Measurements from ENCODE around the gene SHB. TPM values are rescaled to one million over a fixed set of nuclear protein-coding genes. Genes with fewer than 3 reads are reported as not detected.

SHB gene
- total RNA-seq, 1 experiment from 2014 or later = 20.7 TPM

DNA sequence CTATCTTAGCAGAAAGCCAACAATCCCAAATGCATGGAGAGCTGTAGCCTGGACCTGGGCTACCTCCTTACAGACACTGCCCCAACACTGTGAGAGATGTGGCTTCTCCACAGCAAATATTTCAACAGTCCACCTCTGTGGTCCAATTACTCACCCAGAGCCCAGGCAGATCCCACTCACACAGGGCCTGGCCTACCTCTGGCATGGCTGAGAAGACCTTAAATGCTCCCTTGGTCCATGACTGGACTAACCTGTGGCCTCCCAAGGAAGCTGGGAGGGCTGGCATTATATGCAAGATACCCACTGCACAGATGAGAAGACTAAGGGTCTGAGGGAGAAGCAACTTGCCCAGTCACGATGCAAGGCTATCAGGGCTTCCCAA, 142.3 kb downstream of the SHB start:
- DNase-seq (ENCODE audit: low spot score) = no peak
- no peak overlapping the region for H3K27ac ChIP-seq (ENCODE audit: low read depth, low read length, poor library complexity, severe bottlenecking)
- peaks cover 19% of the 10 kb centered on the region for H3K4me1 ChIP-seq (ENCODE audit: insufficient read depth, low read length, poor library complexity, severe bottlenecking)
- ChIA-PET CTCF (no interaction called here), POLR2A (ENCODE audit: low non-redundant PET) (interaction anchor here (0.6 kb wide), 1 partner anchor 137 kb away, joined by 3 read pairs; no protein-coding TSS in a partner anchor)
- H3K9me3 ChIP-seq (ENCODE audit: low read depth, low read length, poor library complexity, severe bottlenecking) = peaks cover 6% of the 10 kb centered on the region
- TF ChIP-seq EZH2 (IDR thresholded peaks at IDR 0.05; ENCODE audit: borderline replicate concordance, low read depth, low read length, poor library complexity, severe bottlenecking) (no peak), CTCF (conservative IDR thresholded peaks at IDR 0.05; ENCODE audit: low read depth, low read length) (no peak)
- no TSS peak for BruUV-seq (replicated peaks)
- H3K27me3 ChIP-seq (replicated peaks; ENCODE audit: insufficient read depth, low read depth, low read length, poor library complexity) = no peaks in the 10 kb centered on the region
- H3K4me3 ChIP-seq (ENCODE audit: low read depth, low read length, poor library complexity, severe bottlenecking) = no peak overlapping the region
- no peaks in the 10 kb centered on the region for H3K36me3 ChIP-seq (ENCODE audit: insufficient read depth, low read length, poor library complexity, severe bottlenecking)
- intact Hi-C loops (cut with micrococcal nuclease; ENCODE audit: unreplicated experiment) = no loop called here

- ChIA-PET CTCF (no interaction called here), POLR2A (ENCODE audit: low non-redundant PET) (no interaction called here)
- Histone ChIP-seq H3K27me3 (replicated peaks; ENCODE audit: insufficient read depth, low read depth, low read length, poor library complexity) (no peaks in the 10 kb centered on the region), H3K9me3 (ENCODE audit: low read depth, low read length, poor library complexity, severe bottlenecking) (peaks cover 6% of the 10 kb centered on the region), H3K27ac (ENCODE audit: low read depth, low read length, poor library complexity, severe bottlenecking) (no peak overlapping the region), H3K4me1 (ENCODE audit: insufficient read depth, low read length, poor library complexity, severe bottlenecking) (peaks cover 19% of the 10 kb centered on the region), H3K36me3 (ENCODE audit: insufficient read depth, low read length, poor library complexity, severe bottlenecking) (no peaks in the 10 kb centered on the region), H3K4me3 (ENCODE audit: low read depth, low read length, poor library complexity, severe bottlenecking) (no peak overlapping the region)
- no TSS peak for BruUV-seq (replicated peaks)
- no peak for DNase-seq (ENCODE audit: low spot score)
- TF ChIP-seq EZH2 (IDR thresholded peaks at IDR 0.05; ENCODE audit: borderline replicate concordance, low read depth, low read length, poor library complexity, severe bottlenecking) (no peak), CTCF (conservative IDR thresholded peaks at IDR 0.05; ENCODE audit: low read depth, low read length) (no peak)
- intact Hi-C loops (cut with micrococcal nuclease; ENCODE audit: unreplicated experiment) = no loop called here
Observed at GRCh38 chr9:37925786-37926736, 143.0 kb downstream of the SHB start.

DNA sequence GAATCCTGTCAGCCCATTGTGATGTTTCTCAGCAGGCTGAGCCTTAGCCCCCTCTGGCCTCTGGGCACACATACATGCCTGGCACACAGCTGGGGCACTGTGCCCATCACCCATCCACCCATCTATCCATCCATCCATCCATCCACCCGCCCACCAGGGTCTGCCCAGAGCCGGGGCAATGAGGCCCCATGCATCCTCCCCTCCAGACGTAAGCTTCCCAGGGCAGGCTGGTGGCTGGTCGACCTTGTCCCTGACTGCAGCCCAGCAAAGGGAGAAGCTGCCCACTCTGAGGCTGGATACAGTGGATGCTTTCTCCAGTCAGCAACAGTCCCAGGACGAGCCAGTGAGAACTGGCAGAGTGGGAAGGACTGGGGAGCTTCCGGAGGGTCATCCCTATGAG, 144.0 kb downstream of the SHB start:
- DNase-seq (ENCODE audit: low spot score) = no peak
- CTCF ChIA-PET = no interaction called here
- H3K27me3 ChIP-seq (replicated peaks; ENCODE audit: insufficient read depth, low read depth, low read length, poor library complexity) = no peaks in the 10 kb centered on the region
- H3K36me3 ChIP-seq (ENCODE audit: insufficient read depth, low read length, poor library complexity, severe bottlenecking) = no peaks in the 10 kb centered on the region
- POLR2A ChIA-PET (ENCODE audit: low non-redundant PET) = no interaction called here
- TF ChIP-seq EZH2 (IDR thresholded peaks at IDR 0.05; ENCODE audit: borderline replicate concordance, low read depth, low read length, poor library complexity, severe bottlenecking) (no peak), CTCF (conservative IDR thresholded peaks at IDR 0.05; ENCODE audit: low read depth, low read length) (no peak)
- no TSS peak for BruUV-seq (replicated peaks)
- peaks cover 19% of the 10 kb centered on the region for H3K4me1 ChIP-seq (ENCODE audit: insufficient read depth, low read length, poor library complexity, severe bottlenecking)
- H3K4me3 ChIP-seq (ENCODE audit: low read depth, low read length, poor library complexity, severe bottlenecking) = no peak overlapping the region
- no peak overlapping the region for H3K27ac ChIP-seq (ENCODE audit: low read depth, low read length, poor library complexity, severe bottlenecking)
- H3K9me3 ChIP-seq (ENCODE audit: low read depth, low read length, poor library complexity, severe bottlenecking) = no peaks in the 10 kb centered on the region
- intact Hi-C loops (cut with micrococcal nuclease; ENCODE audit: unreplicated experiment) = no loop called here

Data from A673 (cell line).